Cardiac fibroblast (primary cell): ENCODE results near the gene ELFN1.
A peak's percentile ranks its signal among the peaks of the same experiment; 100 is the strongest.

Source experiments
- DNase-seq, 2 donors: peaks; one replicate each; pipeline versions ENCODE4 v3.0.0 to v3.0.0-alpha.2; 2010; ENCODE audit warnings: low read depth in 2 of 2
- H3K4me3 ChIP-seq, 2 donors: replicated peaks in 1 of 2; 1 replicate in 1 of 2; 2 replicates in 1 of 2; pipeline ENCODE4 v1.5.1; 2011; ENCODE audit warnings: low read depth in 2 of 2, low read length in 2 of 2, mild to moderate bottlenecking in 2 of 2, moderate library complexity in 1 of 2
- CTCF ChIP-seq: IDR thresholded peaks from one replicate; pipeline ENCODE4 v1.5.1; 2011; ENCODE audit warnings: low read depth, mild to moderate bottlenecking, low read length, inconsistent platforms

ELFN1 gene

GRCh38 chr7:1669954-1670893, at the start of gene ELFN1:
ELFN1 (plus strand) TSS chr7:1670277; CDS start chr7:1744597, 74,320 bp downstream.
- DNase-seq: peak in 1 of 2 donors; percentile 45
- peak within 1 kb of the TSS in 1 of 2 donors; percentile 17 for H3K4me3 ChIP-seq
- TF ChIP-seq CTCF: no peak

DNA sequence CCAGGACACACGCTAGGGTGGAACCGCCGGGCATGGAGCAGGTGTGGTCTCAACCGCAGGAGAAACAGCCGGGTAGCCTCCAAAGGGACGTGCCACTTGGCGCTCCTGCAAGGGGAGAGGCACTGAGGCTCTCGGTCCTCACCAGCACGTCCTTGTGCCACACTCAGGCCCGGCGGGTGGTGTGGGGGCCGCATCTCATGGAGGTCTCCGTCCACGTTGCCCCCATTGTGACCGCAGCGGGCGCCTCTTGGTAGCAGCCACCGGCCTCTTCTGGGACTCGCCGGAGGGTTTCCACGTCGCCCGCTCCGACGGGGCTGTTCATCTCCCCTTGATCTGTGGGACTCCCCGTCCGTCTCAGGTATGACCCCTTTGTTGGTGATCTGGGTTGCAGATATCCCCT, 49.2 kb upstream of the ELFN1 start:
- no peak for TF ChIP-seq CTCF
- H3K4me3 ChIP-seq: no peak overlapping the region
- DNase-seq: no peak

DNA sequence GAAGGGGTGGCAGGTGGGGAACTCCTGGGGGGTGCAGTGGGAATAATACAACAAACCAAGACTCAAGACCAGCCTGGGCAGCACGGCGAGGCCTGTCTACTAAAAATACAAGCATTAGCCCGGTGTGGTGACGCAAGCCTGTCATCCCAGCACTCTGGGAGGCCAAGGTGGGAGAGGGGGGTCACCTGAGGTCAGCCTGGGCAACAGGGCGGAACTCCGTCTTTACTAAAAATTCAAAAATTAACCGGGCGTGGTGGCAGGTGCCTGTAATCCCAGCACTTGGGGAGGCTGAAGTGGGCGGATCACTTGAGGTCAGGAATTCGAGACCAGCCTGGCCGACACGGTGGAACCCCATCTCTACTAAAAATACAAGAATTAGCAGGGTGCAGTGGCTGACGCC, 48.4 kb upstream of the ELFN1 start:
- no peak for TF ChIP-seq CTCF
- no peak for DNase-seq
- H3K4me3 ChIP-seq: no peak overlapping the region

DNA sequence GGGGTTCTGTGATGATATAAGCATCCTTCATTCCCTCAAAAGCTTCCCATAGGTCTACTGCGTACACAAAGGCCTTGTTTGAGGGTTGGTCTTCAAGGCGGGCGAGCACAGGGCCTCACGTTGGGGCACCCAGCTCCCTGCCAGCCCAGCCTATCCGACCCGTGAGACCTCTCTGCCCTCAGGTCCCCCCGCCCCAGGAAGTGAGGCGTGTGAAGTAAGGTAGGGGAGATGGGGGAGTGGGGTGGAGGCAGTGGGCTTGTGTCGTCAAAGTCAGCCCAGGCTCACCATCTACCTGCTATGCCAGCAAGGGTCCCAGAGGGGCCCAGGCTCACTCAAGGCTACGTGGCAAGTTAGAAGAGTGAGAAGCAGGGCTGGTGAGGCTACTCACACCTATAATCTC, 47.6 kb upstream of the ELFN1 start:
- no peak for TF ChIP-seq CTCF
- no peak overlapping the region for H3K4me3 ChIP-seq
- no peak for DNase-seq

DNA sequence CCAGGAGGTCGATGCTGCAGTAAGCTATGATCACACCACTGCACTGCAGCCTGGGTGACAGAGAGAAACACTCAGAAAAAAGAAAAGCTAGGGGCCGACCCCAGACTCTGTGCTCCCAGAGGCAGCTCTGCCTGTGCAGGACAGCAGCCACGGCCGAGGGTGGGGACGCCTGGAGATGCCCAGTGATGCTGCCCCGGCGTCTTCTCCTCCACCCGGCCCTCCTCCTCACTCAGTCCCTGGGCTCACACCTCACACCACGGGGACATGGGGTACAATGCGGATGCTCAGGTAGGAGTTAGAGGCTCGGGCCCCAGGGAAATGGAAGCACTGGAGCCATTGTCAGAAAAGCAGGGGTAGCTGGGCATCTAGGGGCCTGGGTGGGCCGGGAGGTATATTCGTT, 46.3 kb upstream of the ELFN1 start:
- H3K4me3 ChIP-seq: no peak overlapping the region
- no peak for DNase-seq
- TF ChIP-seq CTCF: no peak

DNA sequence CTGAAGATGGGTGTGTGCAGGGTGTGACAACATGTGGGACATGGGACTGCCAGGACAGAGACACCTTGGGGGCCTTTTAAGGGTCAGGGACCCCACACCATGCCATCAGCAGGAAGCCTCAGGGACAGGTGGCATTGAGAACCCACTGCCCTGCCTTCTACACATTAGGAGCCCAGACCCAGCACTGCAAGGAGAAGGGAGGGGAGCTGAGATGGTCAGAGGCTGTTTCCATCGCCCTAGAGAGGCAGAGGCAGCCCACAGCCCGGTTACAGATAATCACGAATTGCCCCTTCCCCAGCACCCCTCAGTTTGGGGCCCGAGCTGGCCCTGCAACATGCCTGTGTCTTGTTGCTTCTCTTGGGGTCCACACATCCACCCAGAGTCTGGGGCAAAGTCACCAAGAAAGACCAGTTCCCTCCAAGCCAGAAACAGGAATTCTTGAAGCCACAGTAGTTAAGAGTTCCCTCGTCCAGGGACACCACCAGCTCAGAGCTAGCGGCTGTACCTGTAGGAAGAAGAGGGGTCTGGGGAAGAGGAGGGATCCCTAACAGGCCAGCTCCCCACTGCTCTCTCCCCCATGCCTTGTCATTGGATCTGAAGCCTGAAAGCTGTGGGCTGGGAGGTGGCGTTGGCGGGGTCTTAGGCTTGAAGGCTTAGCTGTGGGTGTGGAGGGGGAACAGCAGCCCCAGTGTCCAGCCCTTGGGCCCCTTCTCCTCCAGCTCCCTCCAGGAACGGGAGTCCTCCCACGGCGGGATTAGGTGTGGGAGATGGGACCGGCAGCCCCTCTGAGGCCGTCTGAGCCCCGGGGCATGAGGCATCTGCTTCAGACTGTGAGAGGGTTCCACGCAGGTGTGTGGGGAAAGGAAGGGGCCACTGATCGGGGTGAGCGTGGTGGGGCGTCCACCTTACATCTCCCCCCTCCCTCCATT, 44.8 kb upstream of the ELFN1 start:
- no peak overlapping the region for H3K4me3 ChIP-seq
- no peak for TF ChIP-seq CTCF
- DNase-seq: no peak
